ENCODE data around the gene TNFRSF12A. TPM values are rescaled to one million over a fixed set of nuclear protein-coding genes. Genes with fewer than 3 reads are reported as not detected.

Gene TNFRSF12A
- total RNA-seq, 1 donor from 2014 or later, result 74.9 TPM

DNA sequence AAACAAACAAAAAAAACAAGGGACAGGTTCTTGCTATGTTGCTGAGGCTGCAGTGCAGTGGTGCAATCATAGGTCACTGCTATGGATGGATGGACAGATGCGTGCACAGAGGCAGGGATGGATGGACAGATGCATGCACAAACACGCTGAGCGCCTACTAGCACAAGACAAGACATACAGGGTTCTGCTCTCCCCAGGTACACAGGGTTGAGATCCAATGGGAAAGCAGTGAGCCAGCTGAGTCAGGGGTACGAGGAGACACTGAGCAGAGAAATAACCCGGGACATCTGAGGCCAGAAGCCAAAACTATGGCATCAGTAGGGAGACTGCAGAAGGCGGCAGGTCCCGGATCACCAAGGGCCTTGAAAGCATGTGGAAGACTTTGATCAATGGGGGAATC, 51.5 kb downstream of the TNFRSF12A start:
- H3K27ac ChIP-seq, result no peak overlapping the region
- intact Hi-C loops (cut with DNase I), result no loop called here
- H3K4me3 ChIP-seq, result no peak overlapping the region
- H3K27me3 ChIP-seq, result no peaks in the 10 kb centered on the region
- H3K36me3 ChIP-seq, result no peaks in the 10 kb centered on the region
- TF ChIP-seq, protein P1, sequence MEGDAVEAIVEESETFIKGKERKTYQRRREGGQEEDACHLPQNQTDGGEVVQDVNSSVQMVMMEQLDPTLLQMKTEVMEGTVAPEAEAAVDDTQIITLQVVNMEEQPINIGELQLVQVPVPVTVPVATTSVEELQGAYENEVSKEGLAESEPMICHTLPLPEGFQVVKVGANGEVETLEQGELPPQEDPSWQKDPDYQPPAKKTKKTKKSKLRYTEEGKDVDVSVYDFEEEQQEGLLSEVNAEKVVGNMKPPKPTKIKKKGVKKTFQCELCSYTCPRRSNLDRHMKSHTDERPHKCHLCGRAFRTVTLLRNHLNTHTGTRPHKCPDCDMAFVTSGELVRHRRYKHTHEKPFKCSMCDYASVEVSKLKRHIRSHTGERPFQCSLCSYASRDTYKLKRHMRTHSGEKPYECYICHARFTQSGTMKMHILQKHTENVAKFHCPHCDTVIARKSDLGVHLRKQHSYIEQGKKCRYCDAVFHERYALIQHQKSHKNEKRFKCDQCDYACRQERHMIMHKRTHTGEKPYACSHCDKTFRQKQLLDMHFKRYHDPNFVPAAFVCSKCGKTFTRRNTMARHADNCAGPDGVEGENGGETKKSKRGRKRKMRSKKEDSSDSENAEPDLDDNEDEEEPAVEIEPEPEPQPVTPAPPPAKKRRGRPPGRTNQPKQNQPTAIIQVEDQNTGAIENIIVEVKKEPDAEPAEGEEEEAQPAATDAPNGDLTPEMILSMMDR (IDR thresholded peaks at IDR 0.05), result no peak
- ATAC-seq, result no peak
- no peak for DNase-seq
- H3K4me1 ChIP-seq, result no peaks in the 10 kb centered on the region
- H3K9me3 ChIP-seq, result no peaks in the 10 kb centered on the region

Other genes with a start within 250 kb of the TNFRSF12A start
- gene ELOB, start 243.1 kb upstream of the TNFRSF12A start, total RNA-seq, result 179 TPM
- not detected for gene PRSS33, start 232.8 kb upstream of the TNFRSF12A start, total RNA-seq
- gene PRSS41, start 221.9 kb upstream of the TNFRSF12A start, total RNA-seq, result not detected
- gene PRSS21, start 203.1 kb upstream of the TNFRSF12A start, total RNA-seq, result 17.1 TPM
- gene ZG16B, start 190.1 kb upstream of the TNFRSF12A start, total RNA-seq, result not detected
- 15.2 TPM for gene PRSS22, start 162.2 kb upstream of the TNFRSF12A start, total RNA-seq
- gene FLYWCH2, start 137.2 kb upstream of the TNFRSF12A start, total RNA-seq, result 29.0 TPM
- 41.3 TPM for gene FLYWCH1, start 108.4 kb upstream of the TNFRSF12A start, total RNA-seq
- gene KREMEN2, start 56.1 kb upstream of the TNFRSF12A start, total RNA-seq, result not detected
- gene PAQR4, start 51.0 kb upstream of the TNFRSF12A start, total RNA-seq, result 7.4 TPM
- 3.8 TPM for gene PKMYT1, start 39.9 kb upstream of the TNFRSF12A start, total RNA-seq
- gene CLDN9, start 7.4 kb upstream of the TNFRSF12A start, total RNA-seq, result 0.75 TPM
- gene CLDN6, start 2.2 kb upstream of the TNFRSF12A start, total RNA-seq, result not detected
- 55.7 TPM for gene HCFC1R1, start 3.6 kb downstream of the TNFRSF12A start, total RNA-seq
- 31.4 TPM for gene THOC6, start 3.7 kb downstream of the TNFRSF12A start, total RNA-seq
- 16.3 TPM for gene BICDL2, start 16.6 kb downstream of the TNFRSF12A start, total RNA-seq
- 12.8 TPM for gene MMP25, start 26.2 kb downstream of the TNFRSF12A start, total RNA-seq
- 91.5 TPM for gene IL32, start 45.3 kb downstream of the TNFRSF12A start, total RNA-seq
- gene ZSCAN10, start 78.9 kb downstream of the TNFRSF12A start, total RNA-seq, result not detected
- gene ZNF205, start 92.2 kb downstream of the TNFRSF12A start, total RNA-seq, result 11.7 TPM
- gene ZNF213, start 114.7 kb downstream of the TNFRSF12A start, total RNA-seq, result 9.1 TPM
- gene OR1F1, start 167.8 kb downstream of the TNFRSF12A start, total RNA-seq, result not detected
- gene ZNF200, start 214.8 kb downstream of the TNFRSF12A start, total RNA-seq, result 7.4 TPM
- 8.3 TPM for gene MEFV, start 236.3 kb downstream of the TNFRSF12A start, total RNA-seq